Cardiac muscle cell (in vitro differentiated cells and primary cell): ENCODE results near the gene EPS15. TPM values are rescaled to one million over a fixed set of nuclear protein-coding genes. Genes with fewer than 3 reads are reported as not detected.

ENCODE experiments used
- DNase-seq, 2 donors: peaks; one replicate each; pipeline versions ENCODE4 v3.0.0 to v3.0.0-alpha.2; 2010 to 2017; ENCODE audit warnings: low read depth in 1 of 2, low spot score in 1 of 2
- H3K27ac ChIP-seq: fragments of 200-600 bp; sonication (generic); 2 replicates; pipeline ENCODE4 v1.5.1; 2016
- H3K27me3 ChIP-seq: fragments of 200-600 bp; sonication (generic); 2 replicates; pipeline ENCODE4 v1.6.0; 2016; ENCODE audit warnings: control low read depth
- H3K36me3 ChIP-seq: fragments of 200-600 bp; sonication (generic); 2 replicates; pipeline ENCODE4 v1.5.1; 2016; ENCODE audit warnings: control low read depth
- H3K4me1 ChIP-seq: fragments of 200-600 bp; sonication (generic); 2 replicates; pipeline ENCODE4 v1.8.1; 2017; ENCODE audit warnings: low read depth, mild to moderate bottlenecking, mixed run types
- H3K4me3 ChIP-seq: fragments of 200-600 bp; sonication (generic); 2 replicates; pipeline ENCODE4 v1.5.1; 2016; ENCODE audit warnings: mild to moderate bottlenecking
- H3K9me3 ChIP-seq: fragments of 200-600 bp; sonication (generic); 2 replicates; pipeline ENCODE4 v1.5.1; 2017; ENCODE audit warnings: low read depth, mild to moderate bottlenecking, control low read depth
- polyA plus RNA-seq: library from polyadenylated mRNA; unstranded; fragments of >200 nt; fragmentation: Nextera tagmentation; extraction: Ambion mirVana; gene quantifications from 2 replicates; pipeline ENCODE4 v1.2.1, GENCODE V29; 2016
- total RNA-seq: library from RNA; depleted of rRNA; stranded (reverse); fragments of >200 nt; gene quantifications from 2 replicates; pipeline ENCODE4 v1.2.3, GENCODE V29; 2016
- TF ChIP-seq, protein P1 (sequence below): IDR thresholded peaks from 2 replicates; pipeline ENCODE4 v1.5.1; 2012; ENCODE audit warnings: low read depth, mild to moderate bottlenecking, low read length

Gene EPS15
- total and polyA plus RNA-seq, 2 experiments from 2014 or later, result 34.1 to 110 TPM

DNA sequence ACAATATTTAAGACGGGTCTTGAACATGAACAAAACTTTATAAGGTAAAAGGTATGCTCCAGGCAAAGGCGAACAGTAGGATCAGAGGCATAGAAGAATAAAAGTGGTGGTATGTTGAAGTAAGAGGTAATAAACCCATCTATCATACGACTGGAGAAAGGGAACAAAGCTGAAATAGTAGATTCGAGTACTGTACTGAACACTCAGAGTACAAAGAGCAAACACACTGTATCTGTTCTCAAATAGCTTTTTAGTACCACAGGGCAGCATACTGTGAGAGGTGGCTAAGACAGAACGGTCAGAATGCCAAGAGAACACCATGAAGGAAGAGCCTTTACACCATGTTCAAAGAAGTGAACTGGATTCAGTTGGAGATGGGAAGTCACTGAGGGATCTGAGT, 83.2 kb downstream of the EPS15 start:
- no peak for DNase-seq
- no peak overlapping the region for H3K4me3 ChIP-seq
- H3K27me3 ChIP-seq, result no peaks in the 10 kb centered on the region
- H3K27ac ChIP-seq, result no peak overlapping the region
- H3K36me3 ChIP-seq, result peaks cover 45% of the 10 kb centered on the region
- H3K9me3 ChIP-seq, result no peaks in the 10 kb centered on the region
- peaks cover 4% of the 10 kb centered on the region for H3K4me1 ChIP-seq
- TF ChIP-seq, protein P1, sequence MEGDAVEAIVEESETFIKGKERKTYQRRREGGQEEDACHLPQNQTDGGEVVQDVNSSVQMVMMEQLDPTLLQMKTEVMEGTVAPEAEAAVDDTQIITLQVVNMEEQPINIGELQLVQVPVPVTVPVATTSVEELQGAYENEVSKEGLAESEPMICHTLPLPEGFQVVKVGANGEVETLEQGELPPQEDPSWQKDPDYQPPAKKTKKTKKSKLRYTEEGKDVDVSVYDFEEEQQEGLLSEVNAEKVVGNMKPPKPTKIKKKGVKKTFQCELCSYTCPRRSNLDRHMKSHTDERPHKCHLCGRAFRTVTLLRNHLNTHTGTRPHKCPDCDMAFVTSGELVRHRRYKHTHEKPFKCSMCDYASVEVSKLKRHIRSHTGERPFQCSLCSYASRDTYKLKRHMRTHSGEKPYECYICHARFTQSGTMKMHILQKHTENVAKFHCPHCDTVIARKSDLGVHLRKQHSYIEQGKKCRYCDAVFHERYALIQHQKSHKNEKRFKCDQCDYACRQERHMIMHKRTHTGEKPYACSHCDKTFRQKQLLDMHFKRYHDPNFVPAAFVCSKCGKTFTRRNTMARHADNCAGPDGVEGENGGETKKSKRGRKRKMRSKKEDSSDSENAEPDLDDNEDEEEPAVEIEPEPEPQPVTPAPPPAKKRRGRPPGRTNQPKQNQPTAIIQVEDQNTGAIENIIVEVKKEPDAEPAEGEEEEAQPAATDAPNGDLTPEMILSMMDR, result no peak

DNA sequence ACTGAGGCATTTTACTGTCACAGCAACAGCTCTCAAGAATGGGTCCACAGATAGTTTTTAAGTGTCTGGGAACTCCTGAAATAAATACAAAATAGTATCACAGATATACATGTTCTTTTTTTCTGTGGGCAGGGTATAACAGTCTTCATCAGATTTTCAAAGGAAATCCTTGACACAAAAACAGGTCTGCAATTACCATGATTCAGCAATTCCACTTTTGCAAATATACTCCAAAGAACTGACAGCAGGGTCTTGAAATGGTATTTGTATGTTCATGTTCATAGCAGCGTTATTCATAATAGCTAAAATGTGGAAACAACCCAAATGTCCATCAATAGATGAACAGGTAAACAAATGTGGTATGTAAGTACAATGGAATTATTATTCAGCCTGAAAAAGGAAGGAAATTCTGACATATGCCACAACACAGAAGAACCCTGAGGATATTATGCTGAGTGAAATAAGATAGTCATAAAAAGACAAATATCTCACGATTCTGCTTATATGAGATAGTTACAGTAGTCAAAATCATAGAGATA, 85.0 kb downstream of the EPS15 start:
- Histone ChIP-seq H3K27ac (peak overlapping the region; percentile 52), H3K4me1 (peaks cover 10% of the 10 kb centered on the region), H3K36me3 (peaks cover 37% of the 10 kb centered on the region), H3K9me3 (no peaks in the 10 kb centered on the region), H3K4me3 (no peak overlapping the region), H3K27me3 (no peaks in the 10 kb centered on the region)
- TF ChIP-seq, protein P1, result no peak
- no peak for DNase-seq

DNA sequence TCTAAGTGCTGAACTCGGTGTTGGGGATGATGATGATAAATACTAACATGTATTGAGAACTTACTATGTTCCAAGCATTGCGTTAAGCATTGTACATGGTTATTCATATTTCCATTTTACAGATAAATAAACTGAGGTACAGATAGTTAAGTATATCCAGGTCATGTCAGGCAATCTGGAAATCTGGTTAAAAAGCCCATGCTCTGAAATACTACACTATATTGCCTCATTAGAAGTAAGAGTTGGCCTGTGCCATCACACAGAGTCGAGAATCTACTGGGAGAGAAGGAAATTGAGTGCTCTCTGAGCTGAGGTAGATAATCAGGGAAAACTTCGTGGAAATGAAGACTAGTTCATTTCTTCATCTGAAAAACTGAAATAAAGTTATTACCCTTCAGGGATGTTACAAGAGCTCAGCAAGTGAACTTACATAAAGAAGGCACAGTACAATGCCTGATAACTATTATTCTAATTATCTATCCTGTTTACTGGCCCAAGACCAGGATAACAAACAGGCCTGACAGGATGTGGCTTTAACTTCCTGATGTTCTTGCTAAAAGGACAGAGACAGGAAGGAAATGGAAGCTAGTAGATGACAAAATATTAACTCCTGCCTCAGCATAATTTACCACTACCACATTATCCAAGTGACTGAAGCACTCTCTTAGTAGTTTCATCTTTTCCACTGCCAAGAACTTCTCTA, 85.6 kb downstream of the EPS15 start:
- Histone ChIP-seq H3K27me3 (no peaks in the 10 kb centered on the region), H3K4me1 (peaks cover 10% of the 10 kb centered on the region), H3K27ac (peak overlapping the region; percentile 52), H3K4me3 (no peak overlapping the region), H3K9me3 (no peaks in the 10 kb centered on the region), H3K36me3 (peaks cover 34% of the 10 kb centered on the region)
- DNase-seq, result peak in 1 of 2 donors; percentile 46
- TF ChIP-seq, protein P1, result no peak

DNA sequence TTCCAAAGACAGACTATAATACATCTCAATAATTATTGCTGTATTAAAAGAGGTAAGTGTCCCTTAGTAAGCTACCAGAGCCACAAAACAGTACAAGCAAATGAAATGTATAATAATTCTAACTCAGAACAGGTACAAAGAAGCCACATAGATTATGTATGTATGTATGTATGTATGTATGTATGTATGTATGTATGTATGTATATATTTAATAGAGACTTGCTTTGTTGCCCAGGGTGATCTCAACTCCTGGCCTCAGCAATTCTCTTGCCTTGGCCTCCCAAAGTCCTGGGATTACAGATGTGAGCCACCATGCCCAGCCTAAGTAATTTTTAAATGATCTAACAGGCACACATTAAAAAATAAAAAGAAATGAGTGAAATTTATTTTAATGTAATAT, 86.9 kb downstream of the EPS15 start:
- Histone ChIP-seq H3K9me3 (no peaks in the 10 kb centered on the region), H3K36me3 (peaks cover 24% of the 10 kb centered on the region), H3K4me1 (peaks cover 10% of the 10 kb centered on the region), H3K4me3 (no peak overlapping the region), H3K27ac (no peak overlapping the region), H3K27me3 (no peaks in the 10 kb centered on the region)
- DNase-seq, result no peak
- TF ChIP-seq, protein P1, result no peak

DNA sequence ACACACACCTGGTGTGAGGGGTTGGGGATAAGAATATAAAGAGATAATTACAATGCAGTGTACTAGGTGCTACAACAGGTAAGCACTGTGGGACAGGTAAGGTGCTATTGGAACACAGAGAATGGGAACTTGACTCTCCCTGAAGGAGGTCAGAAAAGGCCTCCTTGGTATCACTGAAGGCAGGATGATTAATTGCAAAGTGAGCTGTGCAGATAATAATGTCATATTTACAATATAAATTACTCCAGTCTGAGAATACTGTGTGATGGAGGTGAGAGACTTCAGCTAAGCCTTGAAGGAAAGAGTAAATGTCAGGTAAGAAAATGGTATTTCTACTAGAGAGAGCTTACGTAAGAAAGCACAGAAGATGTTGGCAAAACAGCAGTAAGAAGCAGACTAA, 91.6 kb downstream of the EPS15 start:
- TF ChIP-seq, protein P1, result no peak

More for the DNA sequence above, 91.6 kb downstream of the EPS15 start:
- Histone ChIP-seq H3K4me1 (peaks cover 36% of the 10 kb centered on the region), H3K27ac (no peak overlapping the region), H3K36me3 (peaks cover 5% of the 10 kb centered on the region), H3K27me3 (no peaks in the 10 kb centered on the region), H3K4me3 (no peak overlapping the region), H3K9me3 (no peaks in the 10 kb centered on the region)
- DNase-seq, result no peak
